Hepatocyte (in vitro differentiated cells): Measurements from ENCODE around the gene CTNNA2. TPM values are rescaled to one million over a fixed set of nuclear protein-coding genes. Genes with fewer than 3 reads are reported as not detected.
A peak's percentile ranks its signal among the peaks of the same experiment; 100 is the strongest.

Experiments
- DNase-seq: peaks from one replicate; pipeline ENCODE4 v3.0.0-alpha.2; 2016; ENCODE audit warnings: low spot score
- H2AFZ ChIP-seq: fragments of 200-600 bp; sonication (generic); 2 replicates; pipeline ENCODE4 v1.6.0; 2016; ENCODE audit warnings: antibody characterized with exemption, mild to moderate bottlenecking
- H3K27ac ChIP-seq: fragments of 200-600 bp; sonication (generic); 2 replicates; pipeline ENCODE4 v1.5.1; 2016; ENCODE audit warnings: mild to moderate bottlenecking
- H3K27me3 ChIP-seq: fragments of 200-600 bp; sonication (generic); 2 replicates; pipeline ENCODE4 v1.6.1; 2016
- H3K36me3 ChIP-seq: fragments of 200-600 bp; sonication (generic); replicated peaks from 2 replicates; pipeline ENCODE4 v1.5.1; 2016; ENCODE audit warnings: low read depth; ENCODE audit not compliant: insufficient read depth
- H3K4me1 ChIP-seq: fragments of 200-600 bp; sonication (generic); 2 replicates; pipeline ENCODE4 v1.5.1; 2016; ENCODE audit warnings: mild to moderate bottlenecking, moderate library complexity; ENCODE audit not compliant: insufficient read depth
- H3K4me2 ChIP-seq: fragments of 200-600 bp; sonication (generic); 2 replicates; pipeline ENCODE4 v1.6.0; 2016
- H3K4me3 ChIP-seq: fragments of 200-600 bp; sonication (generic); 2 replicates; pipeline ENCODE4 v1.5.1; 2016; ENCODE audit warnings: mild to moderate bottlenecking
- H3K79me2 ChIP-seq: fragments of 200-600 bp; sonication (generic); 2 replicates; pipeline ENCODE4 v1.6.0; 2017; ENCODE audit warnings: mild to moderate bottlenecking
- H3K9me2 ChIP-seq: fragments of 200-600 bp; sonication (generic); replicated peaks from 2 replicates; pipeline ENCODE4 v1.6.0; 2017; ENCODE audit warnings: mild to moderate bottlenecking; ENCODE audit not compliant: insufficient read depth
- H3K9me3 ChIP-seq: fragments of 200-600 bp; sonication (generic); 2 replicates; pipeline ENCODE4 v1.5.1; 2016; ENCODE audit warnings: low read depth, mild to moderate bottlenecking
- H4K20me1 ChIP-seq: fragments of 200-600 bp; sonication (generic); 2 replicates; pipeline ENCODE4 v1.6.0; 2016; ENCODE audit warnings: mild to moderate bottlenecking; ENCODE audit not compliant: insufficient read depth, poor library complexity, severe bottlenecking
- CTCF ChIP-seq: fragments of 200-600 bp; sonication (generic); IDR thresholded peaks from 2 replicates; pipeline ENCODE4 v1.5.1; 2016; ENCODE audit warnings: antibody characterized with exemption, mild to moderate bottlenecking; ENCODE audit not compliant: poor library complexity
- EZH2 ChIP-seq: fragments of 200-600 bp; sonication (generic); IDR thresholded peaks from 2 replicates; pipeline ENCODE4 v1.6.1; 2016; ENCODE audit warnings: antibody characterized with exemption, mild to moderate bottlenecking, borderline replicate concordance
- EZH2phosphoT487 ChIP-seq: fragments of 200-600 bp; sonication (generic); IDR thresholded peaks from one replicate; pipeline ENCODE4 v1.6.1; 2018; ENCODE audit warnings: antibody characterized with exemption, mild to moderate bottlenecking, low read depth, moderate library complexity; ENCODE audit not compliant: unreplicated experiment, severe bottlenecking
- WGBS: methylation state at CpG from one replicate; pipeline ENCODE4 v1.1.6; 2016; ENCODE audit warnings: low lambda C conversion rate; ENCODE audit errors: missing lambda C conversion rate; 5-methylcytosine and 5-hydroxymethylcytosine counted together
- polyA plus RNA-seq: library from polyadenylated mRNA; unstranded; fragments of >200 nt; fragmentation: Nextera tagmentation; extraction: Ambion mirVana; gene quantifications from 2 replicates; pipeline ENCODE4 v1.2.1, GENCODE V29; 2016
- total RNA-seq: library from RNA; depleted of rRNA; stranded (reverse); fragments of >200 nt; gene quantifications from 2 replicates; pipeline ENCODE4 v1.2.3, GENCODE V29; 2014

The CTNNA2 gene
- total and polyA plus RNA-seq, 2 experiments from 2014 or later = 0.79 to 4.4 TPM

DNA sequence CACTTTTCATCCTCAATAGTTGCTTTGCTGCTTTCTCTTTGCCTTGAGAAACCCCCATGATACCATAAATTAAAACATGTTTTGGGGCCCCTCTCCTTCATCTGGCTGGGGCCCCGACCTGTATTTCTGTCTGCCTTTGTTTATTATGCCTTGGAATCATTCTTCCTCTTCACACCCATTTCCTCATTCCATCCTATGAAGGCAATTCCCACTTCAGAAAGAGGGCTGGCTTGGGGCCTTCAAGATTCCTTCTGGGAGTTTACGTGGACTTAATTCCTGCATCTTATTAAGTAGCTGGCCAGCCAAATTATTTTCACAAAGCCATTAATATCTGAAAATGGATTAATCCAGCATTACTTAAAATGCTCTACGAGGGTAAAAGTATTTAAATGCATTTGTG, 798.5 kb downstream of the CTNNA2 start:
- TF ChIP-seq CTCF (no peak), EZH2phosphoT487 (no peak), EZH2 (no peak)
- DNase-seq = no peak
- Histone ChIP-seq H3K4me3 (no peak overlapping the region), H3K27ac (no peak overlapping the region), H3K27me3 (peaks cover 11% of the 10 kb centered on the region), H3K36me3 (no peaks in the 10 kb centered on the region), H3K9me2 (no peaks in the 10 kb centered on the region), H3K4me2 (no peak overlapping the region), H4K20me1 (no peaks in the 10 kb centered on the region), H3K9me3 (no peaks in the 10 kb centered on the region), H2AFZ (no peak overlapping the region), H3K79me2 (no peaks in the 10 kb centered on the region), H3K4me1 (no peaks in the 10 kb centered on the region)
- WGBS = 53% methylated on average over 3 of the region's 3 CpGs

DNA sequence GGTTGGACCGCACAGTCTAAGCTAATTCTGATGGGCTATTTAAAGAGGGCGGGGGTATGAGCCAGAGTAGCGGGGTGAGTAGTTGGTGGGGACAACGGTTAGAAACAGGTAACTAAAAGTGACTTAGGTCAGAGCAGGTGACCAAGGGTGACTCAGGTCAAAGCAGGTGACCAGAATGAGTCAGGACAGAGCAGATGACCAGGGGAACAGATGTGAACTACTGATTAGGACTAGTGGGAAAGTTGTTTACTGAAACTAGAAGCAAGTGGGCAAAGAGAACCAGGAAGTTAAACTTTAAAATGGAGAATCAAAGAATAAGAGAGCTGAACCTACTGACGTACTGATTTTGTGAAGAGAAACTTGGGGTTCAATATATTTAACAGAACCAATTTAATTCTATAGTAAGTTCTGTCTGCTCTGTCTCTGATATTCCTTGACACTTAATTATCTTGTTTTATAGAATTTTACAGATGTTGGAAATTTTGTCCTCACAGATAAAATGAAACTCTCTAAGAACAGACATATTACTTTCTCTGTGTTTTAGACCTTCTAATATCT, 799.5 kb downstream of the CTNNA2 start:
- DNase-seq = no peak
- 82% methylated on average over 5 of the region's 5 CpGs for WGBS
- Histone ChIP-seq H4K20me1 (no peaks in the 10 kb centered on the region), H3K4me3 (no peak overlapping the region), H3K36me3 (no peaks in the 10 kb centered on the region), H3K27ac (no peak overlapping the region), H3K4me1 (no peaks in the 10 kb centered on the region), H3K79me2 (no peaks in the 10 kb centered on the region), H3K4me2 (no peak overlapping the region), H3K9me3 (no peaks in the 10 kb centered on the region), H3K9me2 (no peaks in the 10 kb centered on the region), H3K27me3 (peaks cover 5% of the 10 kb centered on the region), H2AFZ (no peak overlapping the region)
- TF ChIP-seq CTCF (no peak), EZH2 (no peak), EZH2phosphoT487 (no peak)

- TF ChIP-seq CTCF = no peak
- no peak for TF ChIP-seq EZH2phosphoT487
- no peak for TF ChIP-seq EZH2
- Histone ChIP-seq H3K4me3 (no peak overlapping the region), H4K20me1 (no peaks in the 10 kb centered on the region), H3K4me2 (peak overlapping the region; percentile 67), H3K9me2 (no peaks in the 10 kb centered on the region), H3K79me2 (no peaks in the 10 kb centered on the region), H3K27me3 (peaks cover 39% of the 10 kb centered on the region), H2AFZ (no peak overlapping the region), H3K9me3 (no peaks in the 10 kb centered on the region), H3K4me1 (no peaks in the 10 kb centered on the region), H3K27ac (no peak overlapping the region), H3K36me3 (no peaks in the 10 kb centered on the region)
- DNase-seq = peak; percentile 10
- WGBS = 38% methylated on average over 40 of the region's 42 CpGs
Measured at GRCh38 chr2:80322311-80322920, 809.6 kb downstream of the CTNNA2 start.

DNA sequence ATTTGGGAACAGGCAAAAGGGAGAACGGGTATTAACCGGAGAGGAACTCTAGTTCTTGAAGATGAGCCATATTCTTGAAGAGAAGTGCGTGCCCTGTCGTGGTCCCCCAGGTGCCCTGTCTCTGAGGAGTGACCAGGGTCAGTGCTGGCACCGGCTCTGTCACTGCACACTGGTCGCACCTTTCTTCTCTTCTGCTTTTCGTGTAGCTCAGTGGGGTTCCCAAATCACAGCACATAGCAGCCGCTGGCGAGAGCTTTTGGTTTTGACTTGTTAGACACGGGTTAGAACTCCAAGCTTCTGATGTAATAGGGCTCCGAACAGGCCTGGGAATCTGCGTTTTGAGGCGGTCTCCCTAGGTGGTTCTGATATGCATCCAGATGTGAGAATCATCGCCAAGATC, 810.1 kb downstream of the CTNNA2 start:
- H4K20me1 ChIP-seq = no peaks in the 10 kb centered on the region
- H3K4me1 ChIP-seq = no peaks in the 10 kb centered on the region
- H3K4me2 ChIP-seq = no peak overlapping the region
- no peak overlapping the region for H2AFZ ChIP-seq
- no peaks in the 10 kb centered on the region for H3K79me2 ChIP-seq
- no peaks in the 10 kb centered on the region for H3K9me2 ChIP-seq
- H3K9me3 ChIP-seq = no peaks in the 10 kb centered on the region
- WGBS = 78% methylated on average over 14 of the region's 14 CpGs
- no peaks in the 10 kb centered on the region for H3K36me3 ChIP-seq
- no peak overlapping the region for H3K4me3 ChIP-seq
- H3K27ac ChIP-seq = no peak overlapping the region
- TF ChIP-seq CTCF (no peak), EZH2phosphoT487 (no peak), EZH2 (no peak)
- no peak for DNase-seq
- H3K27me3 ChIP-seq = peaks cover 39% of the 10 kb centered on the region
